Gastroesophageal sphincter (tissue), 3 donors: Measurements from ENCODE around the gene PCDHGC5.

Experiments used
- EP300 ChIP-seq: sonication (generic); formaldehyde crosslinking; IDR thresholded peaks from one replicate; pipeline ENCODE4 v1.6.1; 2017; ENCODE audit warnings: antibody characterized with exemption, mild to moderate bottlenecking
- POLR2A ChIP-seq, 2 donors: fragments of 450-650 bp; IDR thresholded peaks; one replicate each; pipeline ENCODE4 v1.6.1; 2017; ENCODE audit warnings: antibody characterized with exemption in 2 of 2, mild to moderate bottlenecking in 2 of 2, moderate library complexity in 1 of 2
- POLR2AphosphoS5 ChIP-seq: sonication (generic); formaldehyde crosslinking; IDR thresholded peaks from one replicate; pipeline ENCODE4 v1.6.1; 2017; ENCODE audit warnings: antibody characterized with exemption
- TF ChIP-seq, protein P1 (sequence below), 4 experiments: fragments of 200-600 bp in 2 of 4; fragments of 450-650 bp in 2 of 4; sonication (generic) in 1 of 4; IDR thresholded peaks; one replicate each; pipeline ENCODE4 v1.5.1; 2017 to 2019; ENCODE audit warnings: antibody characterized with exemption in 4 of 4, mild to moderate bottlenecking in 2 of 4, moderate library complexity in 2 of 4

DNA sequence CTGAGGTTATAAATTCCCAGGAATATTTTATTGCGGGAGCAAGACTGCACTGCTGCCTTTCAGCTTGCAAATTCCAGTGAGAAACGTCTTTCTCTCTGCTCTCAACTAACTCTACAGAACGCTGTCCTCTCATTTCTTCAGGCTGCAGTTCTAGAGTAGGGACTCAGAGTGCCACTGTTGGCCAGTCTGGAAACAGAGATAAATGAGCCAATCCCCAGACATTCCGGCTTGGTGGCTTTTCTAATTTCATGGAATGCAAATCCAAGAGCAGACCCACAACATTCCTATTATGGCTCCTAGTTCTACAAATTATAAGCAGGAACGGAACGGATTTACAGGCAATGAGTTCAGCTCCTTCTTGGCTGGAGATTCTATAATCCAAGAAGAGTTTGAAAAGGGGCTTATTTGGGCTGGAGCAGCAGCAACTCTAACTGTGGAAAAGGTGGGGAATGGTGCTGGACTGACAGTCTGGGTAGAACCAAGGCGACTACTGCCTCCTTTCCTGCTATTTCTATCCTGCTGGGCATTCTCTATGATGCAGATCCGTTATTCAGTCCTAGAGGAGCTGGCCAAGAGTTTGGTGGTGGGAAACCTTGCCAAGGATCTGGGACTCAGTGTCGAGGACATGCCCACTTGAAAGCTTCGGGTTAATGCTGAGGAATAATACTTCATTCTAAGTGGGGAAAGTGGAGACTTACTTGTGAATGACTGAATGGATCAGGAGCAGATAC lies 49.3 kb upstream of the PCDHGC5 start:
- TF ChIP-seq, protein P1, sequence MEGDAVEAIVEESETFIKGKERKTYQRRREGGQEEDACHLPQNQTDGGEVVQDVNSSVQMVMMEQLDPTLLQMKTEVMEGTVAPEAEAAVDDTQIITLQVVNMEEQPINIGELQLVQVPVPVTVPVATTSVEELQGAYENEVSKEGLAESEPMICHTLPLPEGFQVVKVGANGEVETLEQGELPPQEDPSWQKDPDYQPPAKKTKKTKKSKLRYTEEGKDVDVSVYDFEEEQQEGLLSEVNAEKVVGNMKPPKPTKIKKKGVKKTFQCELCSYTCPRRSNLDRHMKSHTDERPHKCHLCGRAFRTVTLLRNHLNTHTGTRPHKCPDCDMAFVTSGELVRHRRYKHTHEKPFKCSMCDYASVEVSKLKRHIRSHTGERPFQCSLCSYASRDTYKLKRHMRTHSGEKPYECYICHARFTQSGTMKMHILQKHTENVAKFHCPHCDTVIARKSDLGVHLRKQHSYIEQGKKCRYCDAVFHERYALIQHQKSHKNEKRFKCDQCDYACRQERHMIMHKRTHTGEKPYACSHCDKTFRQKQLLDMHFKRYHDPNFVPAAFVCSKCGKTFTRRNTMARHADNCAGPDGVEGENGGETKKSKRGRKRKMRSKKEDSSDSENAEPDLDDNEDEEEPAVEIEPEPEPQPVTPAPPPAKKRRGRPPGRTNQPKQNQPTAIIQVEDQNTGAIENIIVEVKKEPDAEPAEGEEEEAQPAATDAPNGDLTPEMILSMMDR (IDR thresholded peaks at IDR 0.05) = no peak
- no peak for TF ChIP-seq EP300
- no peak for TF ChIP-seq POLR2A (IDR thresholded peaks at IDR 0.05)
- no peak for TF ChIP-seq POLR2AphosphoS5
